ENCODE data around the gene ELFN1. TPM values are rescaled to one million over a fixed set of nuclear protein-coding genes. Genes with fewer than 3 reads are reported as not detected.

ELFN1 gene
- total RNA-seq, 2 donors from 2014 or later = 0.12 to 0.40 TPM

- Histone ChIP-seq H3K4me3 (no peak overlapping the region), H3K9ac (ENCODE audit: low read depth in 2 of 2, low read length in 2 of 2) (no peak overlapping the region), H3K9me3 (no peaks in the 10 kb centered on the region), H3K27me3 (no peaks in the 10 kb centered on the region), H3K36me3 (no peaks in the 10 kb centered on the region), H3K27ac (no peak overlapping the region), H3K4me1 (no peaks in the 10 kb centered on the region)
- TF ChIP-seq, protein P1, sequence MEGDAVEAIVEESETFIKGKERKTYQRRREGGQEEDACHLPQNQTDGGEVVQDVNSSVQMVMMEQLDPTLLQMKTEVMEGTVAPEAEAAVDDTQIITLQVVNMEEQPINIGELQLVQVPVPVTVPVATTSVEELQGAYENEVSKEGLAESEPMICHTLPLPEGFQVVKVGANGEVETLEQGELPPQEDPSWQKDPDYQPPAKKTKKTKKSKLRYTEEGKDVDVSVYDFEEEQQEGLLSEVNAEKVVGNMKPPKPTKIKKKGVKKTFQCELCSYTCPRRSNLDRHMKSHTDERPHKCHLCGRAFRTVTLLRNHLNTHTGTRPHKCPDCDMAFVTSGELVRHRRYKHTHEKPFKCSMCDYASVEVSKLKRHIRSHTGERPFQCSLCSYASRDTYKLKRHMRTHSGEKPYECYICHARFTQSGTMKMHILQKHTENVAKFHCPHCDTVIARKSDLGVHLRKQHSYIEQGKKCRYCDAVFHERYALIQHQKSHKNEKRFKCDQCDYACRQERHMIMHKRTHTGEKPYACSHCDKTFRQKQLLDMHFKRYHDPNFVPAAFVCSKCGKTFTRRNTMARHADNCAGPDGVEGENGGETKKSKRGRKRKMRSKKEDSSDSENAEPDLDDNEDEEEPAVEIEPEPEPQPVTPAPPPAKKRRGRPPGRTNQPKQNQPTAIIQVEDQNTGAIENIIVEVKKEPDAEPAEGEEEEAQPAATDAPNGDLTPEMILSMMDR (IDR thresholded peaks at IDR 0.05) = no peak
- intact Hi-C loops (cut with DNase I) = no loop called here
- no peak for DNase-seq
Measured at GRCh38 chr7:1698951-1699350, 28.9 kb downstream of the ELFN1 start.

GRCh38 chr7:1700086-1700485, 30.0 kb downstream of the ELFN1 start:
- Histone ChIP-seq H3K9me3 (no peaks in the 10 kb centered on the region), H3K9ac (ENCODE audit: low read depth in 2 of 2, low read length in 2 of 2) (no peak overlapping the region), H3K4me1 (no peaks in the 10 kb centered on the region), H3K27me3 (no peaks in the 10 kb centered on the region), H3K4me3 (no peak overlapping the region), H3K36me3 (no peaks in the 10 kb centered on the region), H3K27ac (no peak overlapping the region)
- no peak for DNase-seq
- TF ChIP-seq, protein P1 (IDR thresholded peaks at IDR 0.05) = no peak
- intact Hi-C loops (cut with DNase I) = no loop called here

GRCh38 chr7:1700536-1701333, 30.7 kb downstream of the ELFN1 start:
- Histone ChIP-seq H3K4me1 (no peaks in the 10 kb centered on the region), H3K36me3 (no peaks in the 10 kb centered on the region), H3K9me3 (no peaks in the 10 kb centered on the region), H3K27ac (no peak overlapping the region), H3K9ac (ENCODE audit: low read depth in 2 of 2, low read length in 2 of 2) (no peak overlapping the region), H3K27me3 (no peaks in the 10 kb centered on the region), H3K4me3 (no peak overlapping the region)
- DNase-seq = no peak
- intact Hi-C loops (cut with DNase I) = no loop called here
- TF ChIP-seq, protein P1 (IDR thresholded peaks at IDR 0.05) = no peak

DNA sequence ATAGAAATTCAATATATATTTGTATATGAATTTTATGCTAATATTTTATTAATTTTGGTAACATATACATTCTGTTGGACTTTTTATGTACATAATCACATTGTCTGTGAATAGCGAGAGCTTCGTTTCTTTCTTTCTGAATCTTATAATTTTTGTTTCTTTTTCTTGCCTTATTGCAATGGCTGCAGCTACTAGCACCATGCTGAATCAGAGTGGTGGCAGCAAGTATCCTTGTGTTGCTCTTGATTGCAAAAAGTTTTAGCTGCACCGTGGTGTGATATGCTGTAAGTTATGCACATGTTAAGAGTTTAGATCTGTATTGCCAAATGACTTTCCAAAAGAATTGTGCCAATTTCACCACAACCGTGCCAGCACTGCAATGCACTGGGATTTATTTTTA, 32.6 kb downstream of the ELFN1 start:
- intact Hi-C loops (cut with DNase I) = no loop called here
- DNase-seq = no peak

DNA sequence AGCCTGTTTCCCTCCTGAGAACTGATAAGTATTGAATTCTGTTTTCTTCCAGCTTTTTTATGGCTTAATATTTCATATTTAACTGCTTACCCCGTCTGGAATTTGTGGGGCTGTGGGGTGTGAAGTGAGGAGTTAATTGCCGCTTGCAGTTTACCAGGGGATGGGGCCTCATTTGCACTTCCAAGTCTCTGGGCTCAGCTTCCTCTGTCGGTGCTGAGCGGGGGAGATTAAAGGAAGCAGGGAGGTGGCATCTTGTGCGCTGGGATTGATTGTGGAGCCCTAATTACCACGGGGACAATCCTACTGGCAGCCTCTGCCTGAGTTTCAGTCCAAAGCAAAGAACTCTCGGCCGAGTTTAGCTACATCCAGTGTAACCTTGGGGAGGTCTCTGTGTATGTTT, 33.4 kb downstream of the ELFN1 start:
- Histone ChIP-seq H3K36me3 (no peaks in the 10 kb centered on the region), H3K9me3 (no peaks in the 10 kb centered on the region), H3K27me3 (no peaks in the 10 kb centered on the region), H3K4me3 (no peak overlapping the region), H3K4me1 (no peaks in the 10 kb centered on the region), H3K27ac (no peak overlapping the region), H3K9ac (ENCODE audit: low read depth in 2 of 2, low read length in 2 of 2) (no peak overlapping the region)
- TF ChIP-seq, protein P1 (IDR thresholded peaks at IDR 0.05) = no peak
- intact Hi-C loops (cut with DNase I) = no loop called here
- no peak for DNase-seq

More for the DNA sequence above, 32.6 kb downstream of the ELFN1 start:
- TF ChIP-seq, protein P1 (IDR thresholded peaks at IDR 0.05) = no peak
- no peaks in the 10 kb centered on the region for H3K36me3 ChIP-seq
- H3K27ac ChIP-seq = no peak overlapping the region
- no peak overlapping the region for H3K4me3 ChIP-seq
- no peaks in the 10 kb centered on the region for H3K27me3 ChIP-seq
- no peaks in the 10 kb centered on the region for H3K4me1 ChIP-seq
- no peak overlapping the region for H3K9ac ChIP-seq (ENCODE audit: low read depth in 2 of 2, low read length in 2 of 2)
- no peaks in the 10 kb centered on the region for H3K9me3 ChIP-seq

Measured in colonic mucosa (tissue), 4 donors.